Measurements from ENCODE around the gene GPC5.
A peak's percentile ranks its signal among the peaks of the same experiment; 100 is the strongest.

Gene GPC5

GRCh38 chr13:92150606-92151005, 752.2 kb downstream of the GPC5 start:
- DNase-seq (ENCODE audit: low read depth in 2 of 2), result no peak

- peak in 1 of 2 experiments; percentile 10 for DNase-seq (ENCODE audit: low read depth in 2 of 2)
These were observed 759.9 kb downstream of the GPC5 start for GRCh38 chr13:92158346-92158745.

- no peak for DNase-seq (ENCODE audit: low read depth in 2 of 2)
These were observed 766.4 kb downstream of the GPC5 start for GRCh38 chr13:92164822-92165221.

GRCh38 chr13:92172191-92172590, 773.8 kb downstream of the GPC5 start:
- DNase-seq (ENCODE audit: low read depth in 2 of 2), result no peak

- DNase-seq (ENCODE audit: low read depth in 2 of 2), result no peak
These were observed 774.8 kb downstream of the GPC5 start for GRCh38 chr13:92173254-92173653.

- peak; percentile 27 to 33 for DNase-seq (ENCODE audit: low read depth in 2 of 2)
These were observed 776.9 kb downstream of the GPC5 start for GRCh38 chr13:92175330-92175729.

GRCh38 chr13:92177966-92178365, 779.5 kb downstream of the GPC5 start:
- no peak for DNase-seq (ENCODE audit: low read depth in 2 of 2)

- DNase-seq (ENCODE audit: low read depth in 2 of 2), result no peak
These were observed 780.8 kb downstream of the GPC5 start for GRCh38 chr13:92179223-92179622.

GRCh38 chr13:92187378-92187989, 789.1 kb downstream of the GPC5 start:
- peak in 1 of 2 experiments; percentile 13 for DNase-seq (ENCODE audit: low read depth in 2 of 2)

GRCh38 chr13:92188574-92188973, 790.2 kb downstream of the GPC5 start:
- no peak for DNase-seq (ENCODE audit: low read depth in 2 of 2)

- DNase-seq (ENCODE audit: low read depth in 2 of 2), result no peak
These were observed 798.3 kb downstream of the GPC5 start for GRCh38 chr13:92196591-92197256.

GRCh38 chr13:92197669-92198068, 799.2 kb downstream of the GPC5 start:
- peak in 1 of 2 experiments; percentile 3 for DNase-seq (ENCODE audit: low read depth in 2 of 2)

GRCh38 chr13:92218615-92219014, 820.2 kb downstream of the GPC5 start:
- DNase-seq (ENCODE audit: low read depth in 2 of 2), result no peak

GRCh38 chr13:92221916-92222315, 823.5 kb downstream of the GPC5 start:
- no peak for DNase-seq (ENCODE audit: low read depth in 2 of 2)

- peak; percentile 74 to 82 for DNase-seq (ENCODE audit: low read depth in 2 of 2)
These were observed 825.8 kb downstream of the GPC5 start for GRCh38 chr13:92224052-92224821.

GRCh38 chr13:92224825-92225224, 826.4 kb downstream of the GPC5 start:
- DNase-seq (ENCODE audit: low read depth in 2 of 2), result no peak

- DNase-seq (ENCODE audit: low read depth in 2 of 2), result no peak
These were observed 827.4 kb downstream of the GPC5 start for GRCh38 chr13:92225861-92226260.

- DNase-seq (ENCODE audit: low read depth in 2 of 2), result no peak
These were observed 834.5 kb downstream of the GPC5 start for GRCh38 chr13:92232871-92233270.

- DNase-seq (ENCODE audit: low read depth in 2 of 2), result no peak
These were observed 853.3 kb downstream of the GPC5 start for GRCh38 chr13:92251671-92252210.

GRCh38 chr13:92255526-92255925, 857.1 kb downstream of the GPC5 start:
- DNase-seq (ENCODE audit: low read depth in 2 of 2), result no peak

- DNase-seq (ENCODE audit: low read depth in 2 of 2), result no peak
These were observed 857.8 kb downstream of the GPC5 start for GRCh38 chr13:92256211-92256610.

- no peak for DNase-seq (ENCODE audit: low read depth in 2 of 2)
These were observed 860.6 kb downstream of the GPC5 start for GRCh38 chr13:92259046-92259445.

GRCh38 chr13:92259523-92259922, 861.1 kb downstream of the GPC5 start:
- no peak for DNase-seq (ENCODE audit: low read depth in 2 of 2)

All from fibroblast of skin of left biceps (primary cell).